H1 (cell line): ENCODE results near the gene EHD2.

Experiments
- CBX5 ChIP-seq: fragments of 300-800, 300-1000 bp; sonication (generic); IDR thresholded peaks from 2 replicates; pipeline ENCODE4 v1.7.1; 2016; ENCODE audit warnings: antibody characterized with exemption, low read length, low read depth
- CTCF ChIP-seq, 3 experiments: IDR thresholded peaks; 1 replicate in 2 of 3; 2 replicates in 1 of 3; pipeline versions ENCODE4 v1.5.1 to v1.6.1; 2011; ENCODE audit warnings: low read length in 3 of 3, mild to moderate bottlenecking in 3 of 3, inconsistent platforms in 2 of 3, low read depth in 1 of 3, moderate library complexity in 1 of 3; ENCODE audit not compliant: insufficient read depth in 1 of 3; ENCODE audit errors: control extremely low read depth in 1 of 3
- EGR1 ChIP-seq: IDR thresholded peaks from 2 replicates; pipeline ENCODE4 v1.6.1; 2011; ENCODE audit warnings: low read depth, low read length, borderline replicate concordance
- EZH2 ChIP-seq: fragments of 200-600 bp; sonication (generic); IDR thresholded peaks from 2 replicates; pipeline ENCODE4 v1.7.1; 2012; ENCODE audit warnings: low read depth, mild to moderate bottlenecking, moderate library complexity, low read length, inconsistent platforms; ENCODE audit not compliant: severe bottlenecking
- MAFK ChIP-seq: IDR thresholded peaks from 2 replicates; pipeline ENCODE4 v1.6.1; 2012; ENCODE audit warnings: low read depth, mild to moderate bottlenecking, improper control_type of control experiment, low read length
- MAX ChIP-seq: IDR thresholded peaks from 2 replicates; pipeline ENCODE4 v1.6.1; 2012; ENCODE audit warnings: inconsistent platforms
- PHF8 ChIP-seq: fragments of 200-600 bp; sonication (generic); conservative IDR thresholded peaks from 2 replicates; pipeline ENCODE4 v1.7.1; 2012; ENCODE audit warnings: low read depth, mild to moderate bottlenecking, inconsistent platforms, low read length, moderate library complexity
- POLR2A ChIP-seq, 2 experiments: IDR thresholded peaks; 1 replicate in 1 of 2; 2 replicates in 1 of 2; pipeline ENCODE4 v1.6.1; 2011; ENCODE audit warnings: low read depth in 2 of 2, low read length in 2 of 2, mild to moderate bottlenecking in 2 of 2; ENCODE audit errors: control extremely low read depth in 1 of 2
- SAP30 ChIP-seq: fragments of 300-600 bp; sonication (generic); IDR thresholded peaks from 2 replicates; pipeline ENCODE4 v1.7.1; 2012; ENCODE audit warnings: low read length, moderate library complexity, mild to moderate bottlenecking, inconsistent platforms; ENCODE audit not compliant: insufficient read depth, insufficient replicate concordance
- SIRT6 ChIP-seq: IDR thresholded peaks from one replicate; pipeline ENCODE4 v1.7.1; 2012; ENCODE audit warnings: low read length, inconsistent platforms
- TAF1 ChIP-seq: IDR thresholded peaks from 2 replicates; pipeline ENCODE4 v1.6.1; 2011; ENCODE audit warnings: mild to moderate bottlenecking, low read depth, low read length
- TCF12 ChIP-seq: IDR thresholded peaks from 2 replicates; pipeline ENCODE4 v1.6.1; 2011; ENCODE audit warnings: low read depth, mild to moderate bottlenecking, low read length

DNA sequence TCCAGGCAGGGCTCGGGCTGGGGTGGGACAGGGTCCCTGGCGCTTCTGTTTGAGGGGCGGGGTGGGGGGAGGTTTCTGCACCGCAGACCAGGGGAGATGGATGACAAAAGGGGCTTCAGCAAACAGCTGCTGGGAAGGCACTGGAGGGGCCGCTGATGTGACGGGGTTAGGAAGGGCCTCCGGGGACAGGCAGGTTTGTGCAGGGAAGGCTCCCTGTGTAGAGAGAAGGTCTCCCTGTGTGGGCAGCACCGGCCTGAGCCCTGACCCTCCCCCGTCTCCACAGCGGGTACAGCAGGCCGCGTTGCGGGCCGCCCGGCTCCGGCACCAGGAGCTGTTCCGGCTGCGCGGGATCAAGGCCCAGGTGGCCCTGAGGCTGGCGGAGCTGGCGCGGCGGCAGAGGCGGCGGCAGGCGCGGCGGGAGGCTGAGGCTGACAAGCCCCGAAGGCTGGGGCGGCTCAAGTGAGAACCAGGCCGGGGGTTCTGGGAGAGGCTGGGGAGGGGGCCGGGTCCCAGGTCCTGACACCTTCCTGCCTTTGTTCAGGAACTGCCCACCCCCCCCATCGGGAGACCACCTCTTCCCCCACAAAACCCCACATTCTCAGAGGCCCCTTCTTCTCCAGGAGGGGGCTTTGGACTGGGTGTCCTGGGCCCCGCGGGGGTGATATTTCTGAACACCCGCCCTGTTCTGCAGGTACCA, 42.0 kb downstream of the EHD2 start:
- TF ChIP-seq CTCF (IDR thresholded peaks at IDR 0.05; ENCODE audit: control extremely low read depth in 1 of 3, insufficient read depth in 1 of 3, low read depth in 1 of 3, low read length in 3 of 3) (no peak), MAX (no peak), MAFK (no peak), SAP30 (no peak), PHF8 (no peak), POLR2A (IDR thresholded peaks at IDR 0.05; ENCODE audit: control extremely low read depth in 1 of 2, low read depth in 2 of 2, low read length in 2 of 2) (0 out of 3 replicates have a peak, but pooled peaks of 1 of the 2 experiments have one; percentile 1), EGR1 (no peak), TAF1 (no peak), EZH2 (no peak), CBX5 (no peak), TCF12 (no peak), SIRT6 (no peak)
